Activated T-cell treated with anti-CD3 and anti-CD28 coated beads, Interleukin-2, amount 50 U/mL, for 24 hours (primary cell): ENCODE data around the gene VSIG2.

ENCODE experiments used
- DNase-seq: peaks from one replicate; pipeline ENCODE4 v3.0.0-alpha.2; 2020
- H3K27ac Mint-ChIP-seq: 2 replicates; pipeline ENCODE4 v1.8.0; 2020; ENCODE audit warnings: mild to moderate bottlenecking, mixed read lengths
- H3K27me3 Mint-ChIP-seq: 2 replicates; pipeline ENCODE4 v1.8.0; 2020; ENCODE audit warnings: mixed read lengths
- H3K36me3 Mint-ChIP-seq: 2 replicates; pipeline ENCODE4 v1.8.0; 2020; ENCODE audit warnings: low read depth, mixed read lengths
- H3K4me1 Mint-ChIP-seq: 2 replicates; pipeline ENCODE4 v1.8.0; 2020; ENCODE audit warnings: low read depth, mixed read lengths
- H3K4me3 Mint-ChIP-seq: 2 replicates; pipeline ENCODE4 v1.8.0; 2020; ENCODE audit warnings: mild to moderate bottlenecking, moderate library complexity, mixed read lengths
- H3K9me3 Mint-ChIP-seq: 2 replicates; pipeline ENCODE4 v1.8.0; 2020; ENCODE audit warnings: mixed read lengths

VSIG2 gene

GRCh38 chr11:124729571-124729970 lies 22.5 kb downstream of the VSIG2 start:
- Mint-ChIP-seq H3K36me3 (no peaks in the 10 kb centered on the region), H3K4me1 (peaks cover 10% of the 10 kb centered on the region), H3K27me3 (peaks cover 15% of the 10 kb centered on the region), H3K9me3 (no peaks in the 10 kb centered on the region), H3K27ac (no peak overlapping the region), H3K4me3 (no peak overlapping the region)
- DNase-seq = no peak

GRCh38 chr11:124728134-124728533 lies 23.9 kb downstream of the VSIG2 start:
- no peak overlapping the region for H3K27ac Mint-ChIP-seq
- H3K4me1 Mint-ChIP-seq = peaks cover 10% of the 10 kb centered on the region
- no peak overlapping the region for H3K4me3 Mint-ChIP-seq
- H3K9me3 Mint-ChIP-seq = no peaks in the 10 kb centered on the region
- no peaks in the 10 kb centered on the region for H3K36me3 Mint-ChIP-seq
- peaks cover 24% of the 10 kb centered on the region for H3K27me3 Mint-ChIP-seq
- no peak for DNase-seq

- Mint-ChIP-seq H3K4me1 (peaks cover 10% of the 10 kb centered on the region), H3K27ac (no peak overlapping the region), H3K27me3 (peaks cover 30% of the 10 kb centered on the region), H3K9me3 (no peaks in the 10 kb centered on the region), H3K36me3 (no peaks in the 10 kb centered on the region), H3K4me3 (no peak overlapping the region)
- no peak for DNase-seq
Measured at GRCh38 chr11:124727474-124727873, 24.6 kb downstream of the VSIG2 start.

GRCh38 chr11:124725719-124726105 lies 26.3 kb downstream of the VSIG2 start:
- no peaks in the 10 kb centered on the region for H3K9me3 Mint-ChIP-seq
- DNase-seq = no peak
- no peak overlapping the region for H3K27ac Mint-ChIP-seq
- H3K4me3 Mint-ChIP-seq = no peak overlapping the region
- peaks cover 13% of the 10 kb centered on the region for H3K4me1 Mint-ChIP-seq
- H3K36me3 Mint-ChIP-seq = no peaks in the 10 kb centered on the region
- H3K27me3 Mint-ChIP-seq = peaks cover 34% of the 10 kb centered on the region

DNA sequence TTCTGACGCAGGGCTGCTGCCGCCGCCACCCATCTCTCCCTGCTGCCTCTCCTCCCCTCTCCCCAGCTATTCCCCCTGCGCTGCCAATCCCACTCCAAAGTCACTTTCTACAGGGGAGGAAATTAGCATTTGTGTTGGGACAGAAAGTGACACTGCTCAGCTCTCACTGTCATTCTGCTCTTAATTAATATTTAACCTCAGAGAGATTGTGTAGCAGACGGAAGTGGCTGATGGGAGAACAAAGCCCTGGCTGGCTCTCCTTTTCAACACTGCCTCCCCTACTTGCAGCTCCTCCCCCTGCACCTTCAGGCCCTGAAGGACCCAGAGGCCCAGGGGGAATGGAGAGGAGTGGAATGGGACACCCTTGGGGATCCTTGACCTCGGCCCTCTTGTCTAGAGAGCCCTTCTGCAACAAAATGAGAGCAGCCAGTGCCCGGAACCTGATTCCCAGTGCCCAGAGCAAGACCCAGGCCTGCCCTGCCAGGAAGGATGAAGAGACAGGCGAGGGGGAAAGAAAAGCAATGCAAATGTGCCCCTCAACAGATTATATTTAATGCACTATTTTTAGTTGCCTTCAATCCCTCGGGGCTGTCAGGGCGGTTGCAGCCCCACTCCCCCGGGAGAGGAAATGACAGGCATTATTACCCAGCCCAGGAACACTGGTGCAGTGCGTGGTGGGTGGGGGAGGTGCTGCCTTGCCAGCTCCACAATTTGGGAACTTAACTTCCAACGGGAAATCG lies 26.9 kb downstream of the VSIG2 start:
- Mint-ChIP-seq H3K4me3 (no peak overlapping the region), H3K36me3 (no peaks in the 10 kb centered on the region), H3K27me3 (peaks cover 34% of the 10 kb centered on the region)

GRCh38 chr11:124722176-124722575 lies 29.9 kb downstream of the VSIG2 start:
- Mint-ChIP-seq H3K4me3 (no peak overlapping the region), H3K27me3 (peaks cover 59% of the 10 kb centered on the region), H3K4me1 (peaks cover 23% of the 10 kb centered on the region), H3K27ac (no peak overlapping the region), H3K9me3 (no peaks in the 10 kb centered on the region), H3K36me3 (no peaks in the 10 kb centered on the region)
- no peak for DNase-seq

More for the DNA sequence above, 26.9 kb downstream of the VSIG2 start:
- Mint-ChIP-seq H3K9me3 (no peaks in the 10 kb centered on the region), H3K27ac (no peak overlapping the region), H3K4me1 (peaks cover 13% of the 10 kb centered on the region)
- DNase-seq = no peak

DNA sequence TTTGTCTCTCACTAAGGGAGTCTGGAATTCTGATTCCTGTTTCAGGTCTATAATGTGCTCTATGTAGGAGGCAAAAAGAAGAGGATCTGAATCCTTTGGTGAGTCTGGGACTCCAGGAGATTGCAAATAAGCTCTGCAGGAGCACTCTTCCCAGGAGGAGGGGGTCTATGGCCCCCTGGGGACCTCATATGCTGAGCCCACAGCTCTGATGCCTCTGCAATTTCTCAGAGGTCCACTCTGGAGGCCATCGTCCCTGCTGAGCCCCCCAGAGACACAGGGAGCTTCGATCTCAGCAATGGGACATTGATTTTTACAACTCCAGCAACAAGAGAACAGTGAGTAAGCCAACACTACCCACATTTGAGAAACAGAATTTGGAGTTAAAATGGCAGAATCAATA lies 32.5 kb downstream of the VSIG2 start:
- no peak overlapping the region for H3K4me3 Mint-ChIP-seq
- no peaks in the 10 kb centered on the region for H3K36me3 Mint-ChIP-seq
- DNase-seq = no peak
- peaks cover 13% of the 10 kb centered on the region for H3K4me1 Mint-ChIP-seq
- no peaks in the 10 kb centered on the region for H3K9me3 Mint-ChIP-seq
- peaks cover 61% of the 10 kb centered on the region for H3K27me3 Mint-ChIP-seq
- H3K27ac Mint-ChIP-seq = no peak overlapping the region

- Mint-ChIP-seq H3K4me3 (no peak overlapping the region), H3K27me3 (peaks cover 64% of the 10 kb centered on the region), H3K4me1 (peaks cover 13% of the 10 kb centered on the region), H3K36me3 (no peaks in the 10 kb centered on the region), H3K27ac (no peak overlapping the region), H3K9me3 (no peaks in the 10 kb centered on the region)
- DNase-seq = no peak
Measured at GRCh38 chr11:124718801-124719200, 33.3 kb downstream of the VSIG2 start.

DNA sequence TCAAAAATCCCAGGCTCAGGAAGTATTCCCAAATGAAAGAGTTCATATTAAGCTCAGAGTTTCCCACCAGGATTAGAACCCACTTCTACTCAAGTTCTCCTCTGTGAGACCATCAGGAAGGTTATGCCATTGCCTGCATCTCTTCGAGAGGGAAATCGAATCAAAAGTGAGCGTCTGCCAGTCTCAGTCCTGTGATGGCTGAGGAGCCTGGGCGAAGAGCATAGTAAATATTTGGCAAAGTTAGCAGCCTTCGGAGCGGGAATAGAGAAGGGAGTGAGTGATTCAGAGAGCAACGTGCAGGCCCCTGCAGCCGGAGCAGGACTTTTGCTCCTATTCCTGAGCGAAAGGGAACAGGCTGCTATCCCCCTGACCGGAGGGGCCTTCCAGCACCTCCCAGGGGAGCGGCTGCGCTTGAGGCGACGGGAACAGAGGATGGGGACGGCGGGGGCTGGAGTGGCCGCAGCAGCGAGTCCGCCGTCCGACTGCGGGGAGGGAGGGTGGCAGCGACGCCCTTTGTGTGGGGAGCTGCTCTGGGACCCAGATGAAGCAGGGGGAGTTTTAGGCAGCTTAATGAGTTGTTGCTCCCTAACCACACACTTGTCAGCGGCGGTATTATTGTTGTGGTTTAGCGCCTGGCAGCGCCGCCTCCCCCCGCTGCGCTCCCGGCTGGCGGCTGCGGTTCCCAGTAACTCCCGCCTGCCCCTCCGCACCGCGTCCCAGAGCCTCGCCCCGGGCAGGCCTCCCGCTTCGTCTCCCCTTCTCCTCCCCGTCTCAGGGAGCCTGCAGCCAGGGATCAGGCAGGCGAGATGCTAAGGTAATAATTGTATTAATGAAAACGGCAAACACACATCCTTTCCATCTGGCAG lies 34.0 kb downstream of the VSIG2 start:
- Mint-ChIP-seq H3K27ac (no peak overlapping the region), H3K27me3 (peaks cover 64% of the 10 kb centered on the region), H3K36me3 (no peaks in the 10 kb centered on the region), H3K4me1 (peaks cover 13% of the 10 kb centered on the region), H3K4me3 (peak overlapping the region; percentile 47), H3K9me3 (no peaks in the 10 kb centered on the region)
- no peak for DNase-seq

DNA sequence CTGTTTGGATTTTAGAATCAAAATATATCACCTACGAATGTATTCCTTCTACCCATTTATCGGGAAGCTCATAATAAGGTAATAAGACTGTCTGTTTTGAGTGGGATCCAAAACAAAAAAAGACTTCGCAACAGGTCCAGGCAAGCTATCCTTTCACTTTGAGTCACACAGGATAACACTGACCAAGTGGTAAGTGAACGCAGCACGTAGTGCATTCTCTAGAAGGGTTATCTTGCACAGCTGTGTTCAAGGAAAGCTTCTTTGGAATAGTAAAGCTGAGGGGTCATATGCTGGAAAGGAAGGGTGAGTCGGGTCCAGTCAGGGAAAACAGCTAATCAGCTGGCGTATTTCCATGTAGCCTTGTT lies 34.7 kb downstream of the VSIG2 start:
- H3K36me3 Mint-ChIP-seq = no peaks in the 10 kb centered on the region
- H3K4me1 Mint-ChIP-seq = peaks cover 13% of the 10 kb centered on the region
- peaks cover 58% of the 10 kb centered on the region for H3K27me3 Mint-ChIP-seq
- no peak for DNase-seq
- H3K4me3 Mint-ChIP-seq = peak overlapping the region; percentile 47
- no peaks in the 10 kb centered on the region for H3K9me3 Mint-ChIP-seq
- H3K27ac Mint-ChIP-seq = no peak overlapping the region

GRCh38 chr11:124716591-124716990 lies 35.5 kb downstream of the VSIG2 start:
- Mint-ChIP-seq H3K4me1 (peaks cover 10% of the 10 kb centered on the region), H3K27me3 (peaks cover 54% of the 10 kb centered on the region), H3K27ac (no peak overlapping the region), H3K4me3 (no peak overlapping the region), H3K9me3 (no peaks in the 10 kb centered on the region), H3K36me3 (no peaks in the 10 kb centered on the region)
- DNase-seq = no peak

GRCh38 chr11:124712392-124712791 lies 39.7 kb downstream of the VSIG2 start:
- H3K36me3 Mint-ChIP-seq = peaks cover 3% of the 10 kb centered on the region
- peaks cover 5% of the 10 kb centered on the region for H3K9me3 Mint-ChIP-seq
- H3K27me3 Mint-ChIP-seq = peaks cover 32% of the 10 kb centered on the region
- no peak overlapping the region for H3K4me3 Mint-ChIP-seq
- no peak overlapping the region for H3K27ac Mint-ChIP-seq
- no peak for DNase-seq
- peaks cover under 1% of the 10 kb centered on the region for H3K4me1 Mint-ChIP-seq

GRCh38 chr11:124707829-124708228 lies 44.2 kb downstream of the VSIG2 start:
- Mint-ChIP-seq H3K27me3 (peaks cover 6% of the 10 kb centered on the region), H3K4me3 (no peak overlapping the region), H3K9me3 (peaks cover 10% of the 10 kb centered on the region), H3K4me1 (no peaks in the 10 kb centered on the region), H3K27ac (no peak overlapping the region), H3K36me3 (peaks cover 3% of the 10 kb centered on the region)
- no peak for DNase-seq

DNA sequence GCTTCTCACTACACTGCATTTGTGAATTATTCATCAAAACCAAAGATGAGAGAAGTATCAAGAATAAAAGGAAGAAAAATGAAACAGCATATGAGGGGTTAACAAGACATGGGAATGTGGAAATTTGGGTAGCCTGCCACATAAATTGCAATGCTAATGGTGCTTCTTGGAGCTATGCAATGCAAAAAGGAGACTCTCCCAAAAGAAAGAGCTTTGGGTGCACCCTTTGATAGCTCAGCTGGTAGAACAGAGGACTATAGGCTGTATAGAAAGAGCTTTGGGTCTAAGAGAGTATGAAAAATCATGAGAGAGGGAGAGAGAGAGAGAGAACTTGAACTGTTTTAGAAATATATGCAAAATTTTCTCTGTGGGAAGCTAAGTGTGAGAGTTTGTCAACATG lies 52.0 kb downstream of the VSIG2 start:
- DNase-seq = no peak
- Mint-ChIP-seq H3K9me3 (no peaks in the 10 kb centered on the region), H3K27ac (no peak overlapping the region), H3K4me3 (no peak overlapping the region), H3K4me1 (no peaks in the 10 kb centered on the region), H3K27me3 (peaks cover 8% of the 10 kb centered on the region), H3K36me3 (no peaks in the 10 kb centered on the region)

DNA sequence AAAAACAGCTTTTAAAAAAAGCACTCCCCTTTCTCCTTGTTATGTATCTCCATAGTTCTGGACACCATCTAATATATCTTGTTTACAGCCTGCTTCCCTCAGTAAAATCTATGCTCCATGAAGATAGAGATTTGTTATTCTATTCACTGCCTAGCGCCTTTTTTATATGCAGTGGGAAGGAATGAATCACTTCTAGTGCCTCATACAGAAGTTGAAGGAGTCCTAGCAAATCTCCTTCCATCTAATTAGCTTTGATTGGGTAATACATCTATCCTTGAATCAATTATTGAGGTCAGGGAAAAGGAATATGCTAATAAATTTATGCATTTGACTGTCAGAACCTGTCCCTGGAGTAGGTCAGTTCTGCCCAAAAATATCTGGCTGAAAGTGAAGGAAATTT lies 52.5 kb downstream of the VSIG2 start:
- Mint-ChIP-seq H3K36me3 (no peaks in the 10 kb centered on the region), H3K27ac (no peak overlapping the region), H3K27me3 (peaks cover 8% of the 10 kb centered on the region), H3K4me3 (no peak overlapping the region), H3K9me3 (no peaks in the 10 kb centered on the region), H3K4me1 (no peaks in the 10 kb centered on the region)
- DNase-seq = no peak
